ENCODE results near the gene C2CD5.

GRCh38 chr12:22576065-22576464 is 31.7 kb upstream of the C2CD5 start:
- TF ChIP-seq REST (IDR thresholded peaks at IDR 0.05; ENCODE audit: low read depth) (no peak), EGR1 (IDR thresholded peaks at IDR 0.05) (no peak), NFIC (IDR thresholded peaks at IDR 0.05) (no peak)

Measured in Ishikawa (cell line).